HL-60 (cell line): Measurements from ENCODE around the gene INA.

Experiments
- CTCF ChIP-seq: IDR thresholded peaks from one replicate; pipeline ENCODE4 v1.5.1; 2011; ENCODE audit warnings: low read length, control low read depth, inconsistent platforms; ENCODE audit not compliant: insufficient read depth
- SPI1 ChIP-seq: IDR thresholded peaks from 2 replicates; pipeline ENCODE4 v1.6.1; 2012; ENCODE audit warnings: low read depth, mild to moderate bottlenecking, borderline replicate concordance

- no peak for TF ChIP-seq CTCF
- TF ChIP-seq SPI1, result no peak
Observed at GRCh38 chr10:103235775-103236174, 41.2 kb upstream of the INA start.
